Stimulated activated naive CD8-positive, alpha-beta T cell treated with anti-CD3 and anti-CD28 coated beads, Interleukin-15, amount 100 ng/mL, for 72 hours (primary cell): ENCODE results near the gene LRP8.
A peak's percentile ranks its signal among the peaks of the same experiment; 100 is the strongest.

Experiments
- ATAC-seq: fragments of 150-1000 bp; cut with Tn5 transposase; 2 replicates; pipeline ENCODE4 v1.10.0; 2021; ENCODE audit warnings: mild to moderate bottlenecking, moderate library complexity
- DNase-seq, 2 donors: peaks; one replicate each; pipeline ENCODE4 v3.0.0; 2021 to 2022
- H3K27ac Mint-ChIP-seq, 2 donors: one replicate each; pipeline ENCODE4 v1.8.0; 2022; ENCODE audit warnings: mild to moderate bottlenecking in 2 of 2, mixed read lengths in 2 of 2, moderate library complexity in 2 of 2
- H3K27me3 Mint-ChIP-seq: one replicate; pipeline ENCODE4 v1.8.0; 2022; ENCODE audit warnings: mixed read lengths
- H3K4me1 Mint-ChIP-seq: one replicate; pipeline ENCODE4 v1.8.0; 2022; ENCODE audit warnings: mild to moderate bottlenecking, mixed read lengths
- H3K4me3 Mint-ChIP-seq, 2 donors: one replicate each; pipeline ENCODE4 v1.8.0; 2022; ENCODE audit warnings: mild to moderate bottlenecking in 2 of 2, mixed read lengths in 2 of 2, moderate library complexity in 1 of 2
- H3K9me3 Mint-ChIP-seq, 2 donors: one replicate each; pipeline ENCODE4 v1.8.0; 2022; ENCODE audit warnings: mixed read lengths in 2 of 2

The LRP8 gene

DNA sequence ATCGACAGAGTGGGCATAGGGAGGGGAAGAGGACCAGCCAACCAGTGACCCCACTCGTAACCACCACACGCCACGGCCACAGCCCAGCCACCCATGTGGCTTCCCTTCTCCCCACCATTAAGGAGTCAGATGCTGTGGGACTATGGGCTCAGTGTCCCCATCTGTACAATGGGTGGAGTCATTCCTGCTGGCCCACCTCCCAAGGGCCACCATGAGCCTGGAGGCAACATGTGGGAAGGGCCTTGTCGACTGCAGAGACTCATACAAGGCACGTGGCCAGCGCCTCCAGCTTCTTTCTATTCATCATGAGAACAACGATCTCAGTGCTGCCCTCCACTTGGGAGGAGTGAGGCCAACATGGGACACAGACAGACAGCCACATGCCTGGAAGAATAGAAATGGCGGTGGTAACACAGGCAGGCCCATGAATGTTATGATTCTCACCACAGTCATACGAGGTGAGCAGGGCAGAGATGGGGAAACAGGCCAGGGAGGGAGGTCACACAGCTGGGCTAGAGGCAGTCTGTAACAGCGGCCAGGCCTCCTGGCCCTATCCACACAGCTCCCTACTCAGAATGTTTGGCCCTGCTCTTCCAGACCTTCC is 16.1 kb downstream of the LRP8 start:
- H3K9me3 Mint-ChIP-seq = no peaks in the 10 kb centered on the region
- peak overlapping the region in 1 of 2 donors; percentile 94 for H3K27ac Mint-ChIP-seq
- no peak for ATAC-seq

DNA sequence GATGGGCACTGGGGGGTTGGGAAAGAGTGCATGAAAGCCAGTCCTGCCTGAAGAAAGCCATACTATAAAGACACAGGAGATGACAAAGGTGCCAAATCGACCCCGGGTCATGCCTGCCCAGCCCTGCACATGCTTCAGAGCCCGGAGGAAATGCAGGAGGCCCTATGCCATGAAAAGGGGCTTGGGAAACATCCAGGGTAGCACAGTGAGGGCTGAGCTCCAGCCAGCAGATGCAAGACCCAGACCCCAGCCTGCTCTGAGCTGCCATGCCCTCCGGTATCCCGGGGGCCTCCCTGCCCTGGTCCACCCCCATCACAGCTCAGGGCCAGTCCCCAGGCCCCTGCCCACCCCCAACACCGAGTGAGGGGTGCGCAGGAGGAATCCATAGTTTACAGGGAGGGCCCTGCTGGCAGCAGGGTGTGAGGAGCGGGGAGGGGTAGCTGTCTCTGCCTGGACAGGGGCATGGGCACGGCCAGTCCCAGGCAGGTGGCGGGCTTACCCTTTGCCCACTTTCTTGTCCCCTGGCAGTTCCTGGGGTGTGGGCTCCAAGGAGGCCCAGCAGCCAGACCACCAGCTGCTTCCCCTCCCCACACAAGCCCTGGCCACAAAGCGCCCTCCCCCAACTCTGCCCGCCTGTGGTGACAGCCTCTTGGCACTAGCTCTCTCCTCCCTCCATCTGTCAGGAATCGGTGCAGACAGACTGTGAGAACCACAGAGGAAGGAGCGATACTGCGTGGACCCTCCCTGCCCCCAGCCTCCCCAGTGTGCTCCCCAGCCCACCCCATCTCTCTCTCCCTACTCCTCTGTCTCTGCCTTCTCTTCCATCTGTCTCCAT is 16.8 kb downstream of the LRP8 start:
- no peaks in the 10 kb centered on the region for H3K27me3 Mint-ChIP-seq
- no peak for DNase-seq
- ATAC-seq = peak; percentile 37
- H3K27ac Mint-ChIP-seq = peak overlapping the region; percentile 53 to 94
- no peak overlapping the region for H3K4me3 Mint-ChIP-seq
- peaks cover 43% of the 10 kb centered on the region for H3K4me1 Mint-ChIP-seq
- H3K9me3 Mint-ChIP-seq = no peaks in the 10 kb centered on the region

More for the DNA sequence above, 16.1 kb downstream of the LRP8 start:
- Mint-ChIP-seq H3K4me1 (peaks cover 41% of the 10 kb centered on the region), H3K4me3 (no peak overlapping the region), H3K27me3 (no peaks in the 10 kb centered on the region)
- no peak for DNase-seq

DNA sequence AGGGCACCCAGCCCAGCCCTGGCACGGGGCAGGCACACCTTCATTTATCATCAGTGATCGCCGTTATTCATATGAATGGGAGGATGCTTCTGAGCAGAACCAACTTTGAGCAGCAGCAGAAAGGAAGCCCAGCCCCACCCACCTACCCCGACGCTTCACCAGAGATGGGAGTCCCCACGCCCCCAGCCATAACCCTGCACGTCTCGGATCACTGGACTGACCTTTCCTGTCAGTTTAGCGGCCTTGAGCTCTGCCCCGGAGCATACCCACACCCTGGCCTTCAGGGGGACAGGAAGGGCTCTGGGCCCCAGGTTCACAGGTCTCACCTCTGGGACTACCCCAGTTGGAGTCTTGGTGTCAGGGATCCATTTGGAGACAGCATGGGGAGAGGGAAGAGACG is 18.1 kb downstream of the LRP8 start:
- Mint-ChIP-seq H3K27ac (no peak overlapping the region), H3K9me3 (no peaks in the 10 kb centered on the region), H3K4me3 (no peak overlapping the region), H3K4me1 (peaks cover 42% of the 10 kb centered on the region), H3K27me3 (no peaks in the 10 kb centered on the region)
- no peak for ATAC-seq
- no peak for DNase-seq

DNA sequence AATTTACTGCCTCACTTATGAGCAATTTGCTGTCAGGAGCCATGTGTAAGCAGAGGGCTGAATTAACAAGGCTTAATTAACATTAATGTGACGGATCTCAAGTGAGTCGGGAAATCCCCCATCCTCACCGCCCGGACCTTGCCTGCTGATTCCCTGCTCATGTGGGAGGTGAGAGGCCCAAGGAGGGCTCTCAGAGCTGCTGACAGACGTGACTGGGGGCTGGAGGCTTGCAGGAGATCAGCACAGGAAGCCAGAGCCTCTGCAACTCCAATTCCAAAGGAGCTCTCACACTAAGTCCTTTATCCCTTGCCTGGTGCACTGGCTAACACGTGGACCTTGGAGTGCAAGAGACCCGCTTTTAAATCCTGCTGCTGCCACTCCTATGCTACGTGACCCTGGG is 19.4 kb downstream of the LRP8 start:
- H3K27me3 Mint-ChIP-seq = no peaks in the 10 kb centered on the region
- peak overlapping the region in 1 of 2 donors; percentile 50 for H3K27ac Mint-ChIP-seq
- no peak overlapping the region for H3K4me3 Mint-ChIP-seq
- DNase-seq (no peak), ATAC-seq (no peak)
- H3K4me1 Mint-ChIP-seq = peaks cover 38% of the 10 kb centered on the region
- no peaks in the 10 kb centered on the region for H3K9me3 Mint-ChIP-seq

DNA sequence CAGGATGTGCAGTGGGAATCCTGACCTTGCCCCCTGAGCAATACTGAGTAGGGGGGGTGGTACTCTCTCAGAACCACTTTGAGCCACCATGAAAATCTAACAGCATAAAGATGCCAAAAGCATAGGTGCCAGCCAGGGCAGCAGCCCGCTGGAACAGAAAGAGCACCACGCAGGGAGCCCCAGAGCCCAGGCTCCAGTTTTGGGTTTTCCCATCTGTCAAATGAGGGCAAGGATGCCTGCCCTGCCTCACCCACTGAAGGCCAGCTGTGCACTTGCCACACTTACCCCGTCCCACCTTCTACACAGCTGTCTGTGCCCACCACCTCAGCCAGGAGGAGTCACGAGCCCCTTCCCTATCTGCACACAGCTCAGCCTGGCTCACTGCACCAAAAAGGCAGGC is 20.8 kb downstream of the LRP8 start:
- Mint-ChIP-seq H3K4me3 (no peak overlapping the region), H3K27ac (peak overlapping the region in 1 of 2 donors; percentile 72), H3K9me3 (no peaks in the 10 kb centered on the region), H3K4me1 (peaks cover 36% of the 10 kb centered on the region), H3K27me3 (no peaks in the 10 kb centered on the region)
- no peak for ATAC-seq
- DNase-seq = no peak

DNA sequence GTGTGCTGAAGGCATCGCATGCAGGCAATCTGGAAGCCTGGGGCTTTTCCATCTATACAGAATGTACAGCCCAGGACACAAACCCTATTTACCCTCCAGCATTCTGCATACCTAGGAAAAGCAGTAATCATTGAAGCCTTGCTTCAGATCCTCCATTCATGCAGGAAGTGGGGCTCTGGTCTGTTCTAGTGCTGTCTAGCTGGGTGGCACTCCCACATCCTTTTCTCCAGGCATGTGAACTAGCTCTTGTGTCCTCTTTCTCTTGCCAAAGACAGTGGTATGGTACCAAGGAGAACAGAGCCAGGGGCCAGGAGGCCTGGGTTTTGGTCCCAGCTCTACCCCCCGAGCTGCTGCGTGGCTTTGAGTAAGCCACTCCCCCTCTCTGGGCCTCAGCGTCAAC is 21.7 kb downstream of the LRP8 start:
- peak overlapping the region in 1 of 2 donors; percentile 79 for H3K27ac Mint-ChIP-seq
- ATAC-seq = no peak

DNA sequence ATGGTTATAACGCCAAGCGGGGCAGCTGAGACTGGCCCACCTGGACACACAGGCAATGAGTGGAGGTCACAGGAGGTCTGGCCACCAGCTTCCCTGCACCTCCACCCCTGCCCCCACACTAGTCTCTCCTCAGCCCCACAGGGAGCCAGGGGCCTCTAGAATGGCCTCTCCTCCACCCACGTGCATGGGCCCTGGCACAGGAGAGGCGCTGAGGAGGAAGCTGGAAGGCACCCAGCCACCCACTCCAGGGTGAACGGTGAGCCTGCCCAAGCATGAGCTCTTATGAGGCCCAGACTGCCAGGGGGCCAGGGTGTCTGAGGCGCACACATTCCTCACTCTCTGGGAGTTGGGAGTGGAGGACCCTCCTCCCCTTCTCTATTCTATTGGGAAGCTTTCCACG is 22.2 kb downstream of the LRP8 start:
- Mint-ChIP-seq H3K27me3 (no peaks in the 10 kb centered on the region), H3K4me3 (no peak overlapping the region), H3K9me3 (no peaks in the 10 kb centered on the region), H3K27ac (no peak overlapping the region), H3K4me1 (peaks cover 27% of the 10 kb centered on the region)
- no peak for DNase-seq
- ATAC-seq = peak; percentile 22

More for the DNA sequence above, 21.7 kb downstream of the LRP8 start:
- H3K27me3 Mint-ChIP-seq = no peaks in the 10 kb centered on the region
- no peak overlapping the region for H3K4me3 Mint-ChIP-seq
- DNase-seq = no peak
- peaks cover 29% of the 10 kb centered on the region for H3K4me1 Mint-ChIP-seq
- no peaks in the 10 kb centered on the region for H3K9me3 Mint-ChIP-seq

DNA sequence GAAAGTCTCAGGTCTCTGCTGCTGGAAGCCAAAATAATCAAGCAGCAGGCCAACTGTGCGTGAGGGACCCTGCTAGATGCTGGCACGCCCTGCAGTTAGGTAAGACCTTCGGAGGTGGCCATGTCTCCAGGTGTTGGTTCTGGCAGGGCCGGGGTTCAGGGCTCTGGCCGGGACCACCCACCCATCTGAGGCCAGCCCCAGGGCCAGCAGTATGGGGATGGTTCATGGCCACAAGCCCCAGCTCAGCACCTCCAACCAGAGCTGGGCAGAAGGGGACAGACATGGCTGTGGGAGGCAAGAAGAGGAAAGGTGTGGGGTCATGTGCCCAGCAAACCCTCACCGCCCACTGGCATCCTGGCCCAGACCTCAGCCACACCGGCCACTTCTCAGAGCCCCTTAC is 23.3 kb downstream of the LRP8 start:
- Mint-ChIP-seq H3K4me3 (no peak overlapping the region), H3K27ac (peak overlapping the region in 1 of 2 donors; percentile 27), H3K27me3 (no peaks in the 10 kb centered on the region), H3K9me3 (no peaks in the 10 kb centered on the region), H3K4me1 (peaks cover 24% of the 10 kb centered on the region)
- ATAC-seq = no peak
- no peak for DNase-seq

DNA sequence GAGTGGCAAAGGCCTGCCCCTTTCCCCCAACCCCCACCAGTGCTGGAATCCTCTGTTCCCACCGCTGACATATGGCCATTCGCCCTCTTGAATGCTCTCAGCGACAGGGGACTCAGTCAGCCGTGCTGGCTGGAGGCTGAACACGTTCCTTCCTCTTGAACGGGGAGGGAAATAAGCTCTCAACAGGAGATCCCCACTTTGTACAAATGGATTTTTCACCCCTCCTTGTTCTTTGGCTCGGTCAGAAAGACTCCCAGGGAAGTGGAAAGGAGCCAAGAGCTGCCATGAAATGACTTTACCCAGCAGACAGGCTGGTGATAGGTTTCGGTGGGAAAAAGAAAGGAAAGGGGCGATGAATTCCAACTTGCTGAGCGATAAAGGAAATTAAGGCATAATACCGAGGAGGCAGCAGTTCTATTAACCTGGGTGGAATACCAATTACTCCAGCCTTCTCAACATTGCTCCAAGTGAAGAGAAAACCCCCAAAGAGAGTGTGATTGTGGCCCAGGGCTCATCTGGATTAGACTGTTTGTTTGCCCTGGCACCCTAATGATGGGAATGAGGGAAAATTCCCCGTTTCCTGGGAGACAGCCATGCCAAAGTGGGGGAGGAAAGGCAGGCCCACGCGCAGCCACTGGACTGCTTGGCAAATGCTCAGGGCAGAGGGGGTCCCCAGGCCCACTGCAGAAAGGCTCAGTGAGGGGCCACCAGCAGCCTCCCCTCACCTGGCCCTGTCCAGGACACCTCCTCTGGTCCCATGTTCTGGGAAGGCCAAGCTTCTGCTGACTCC is 23.9 kb downstream of the LRP8 start:
- Mint-ChIP-seq H3K9me3 (no peaks in the 10 kb centered on the region), H3K4me3 (no peak overlapping the region), H3K4me1 (peaks cover 26% of the 10 kb centered on the region), H3K27ac (peak overlapping the region in 1 of 2 donors; percentile 49), H3K27me3 (no peaks in the 10 kb centered on the region)
- DNase-seq = no peak
- ATAC-seq = no peak

DNA sequence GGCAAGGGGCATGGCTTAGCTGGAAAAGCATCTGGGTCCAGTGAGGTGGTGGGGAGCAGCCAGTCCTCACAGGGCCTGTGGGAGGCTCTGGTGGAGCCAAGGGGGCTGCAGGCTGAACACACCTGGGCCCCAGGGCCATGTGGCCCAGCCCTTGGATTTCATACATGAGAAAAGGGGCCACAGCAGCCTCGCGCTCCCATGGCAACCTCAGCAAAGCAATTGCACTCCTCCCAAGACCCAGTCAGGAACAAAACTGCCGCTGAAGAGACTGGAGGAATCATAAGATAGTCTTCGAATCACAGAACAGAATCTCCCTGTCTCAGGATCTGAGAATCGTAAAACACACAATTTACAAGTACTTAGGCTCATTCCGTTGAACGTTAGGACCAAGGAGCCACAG is 24.6 kb downstream of the LRP8 start:
- ATAC-seq (no peak), DNase-seq (no peak)
- Mint-ChIP-seq H3K9me3 (no peaks in the 10 kb centered on the region), H3K27ac (peak overlapping the region in 1 of 2 donors; percentile 49), H3K27me3 (no peaks in the 10 kb centered on the region), H3K4me3 (no peak overlapping the region), H3K4me1 (peaks cover 30% of the 10 kb centered on the region)

DNA sequence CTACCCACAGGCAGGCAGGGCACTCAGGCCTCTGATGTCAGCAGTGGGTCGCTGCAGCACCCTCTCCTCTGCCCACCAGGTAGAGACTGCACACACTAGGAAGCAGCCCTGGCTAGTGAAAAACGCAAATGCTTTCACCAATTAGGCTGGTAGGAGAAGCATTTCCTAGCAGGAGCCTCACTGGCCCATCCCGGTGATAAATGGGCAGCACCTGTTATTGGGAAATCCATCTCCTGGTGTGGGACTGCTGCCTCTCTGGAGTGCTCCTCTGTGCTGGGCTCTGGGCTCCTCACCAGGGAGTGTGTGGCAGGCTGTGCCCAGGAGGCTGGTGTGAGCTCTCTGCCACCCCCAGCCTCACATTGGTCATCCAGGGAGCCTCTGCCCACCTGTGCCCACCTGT is 28.6 kb downstream of the LRP8 start:
- no peaks in the 10 kb centered on the region for H3K27me3 Mint-ChIP-seq
- no peak overlapping the region for H3K4me3 Mint-ChIP-seq
- no peaks in the 10 kb centered on the region for H3K9me3 Mint-ChIP-seq
- ATAC-seq (no peak), DNase-seq (no peak)
- H3K4me1 Mint-ChIP-seq = peaks cover 35% of the 10 kb centered on the region
- no peak overlapping the region for H3K27ac Mint-ChIP-seq

DNA sequence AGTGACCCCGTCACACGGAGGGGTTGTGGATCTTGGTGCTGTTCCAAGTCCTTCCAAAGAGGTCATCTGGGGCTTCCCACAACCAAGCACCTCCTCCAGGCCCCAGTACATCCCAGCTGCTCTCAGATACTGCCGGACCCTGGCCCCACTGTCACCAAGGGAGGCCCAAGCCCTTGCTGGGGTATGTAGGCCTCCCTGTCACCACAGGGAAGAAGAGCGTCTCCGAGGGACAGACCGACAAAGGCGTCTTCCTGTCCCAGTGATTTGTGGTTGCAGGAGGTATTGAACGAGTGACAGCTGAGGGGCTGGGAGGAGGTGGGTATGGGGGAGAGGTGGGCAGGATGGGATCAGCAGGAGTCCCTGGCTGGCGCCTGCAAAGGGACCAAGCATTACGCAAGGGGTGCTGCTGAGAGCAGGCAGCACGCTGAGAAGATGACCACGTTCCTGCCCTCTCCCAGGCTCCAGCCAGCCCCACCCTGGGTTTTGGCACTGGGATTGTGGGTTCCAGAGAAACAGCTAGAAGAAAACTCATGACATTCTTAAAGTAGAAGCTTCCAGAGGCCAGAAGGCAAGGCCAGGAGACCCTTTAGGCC is 29.7 kb downstream of the LRP8 start:
- Mint-ChIP-seq H3K9me3 (no peaks in the 10 kb centered on the region), H3K27me3 (no peaks in the 10 kb centered on the region), H3K4me3 (no peak overlapping the region), H3K4me1 (peaks cover 46% of the 10 kb centered on the region), H3K27ac (no peak overlapping the region)
- ATAC-seq (no peak), DNase-seq (no peak)

DNA sequence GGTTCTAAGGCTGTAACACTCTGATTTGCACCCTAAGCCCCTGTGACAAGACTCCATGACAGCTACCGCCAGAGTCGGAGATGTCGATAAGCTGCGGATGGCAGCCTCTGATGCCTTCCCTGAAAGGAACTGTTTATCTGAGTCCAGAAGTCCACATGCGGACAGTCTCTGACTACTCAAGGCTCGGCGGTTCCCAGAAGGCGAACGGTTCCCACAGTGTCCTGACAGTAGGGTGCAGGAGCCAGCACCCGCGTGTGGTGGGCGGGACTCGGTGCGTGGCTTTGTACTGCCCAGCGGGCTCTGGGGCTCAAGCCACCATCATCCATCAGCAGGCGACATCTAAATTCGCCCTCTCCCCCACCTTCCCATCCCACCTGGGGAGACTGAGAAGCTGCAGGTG is 30.7 kb downstream of the LRP8 start:
- H3K9me3 Mint-ChIP-seq = no peaks in the 10 kb centered on the region
- peaks cover 52% of the 10 kb centered on the region for H3K4me1 Mint-ChIP-seq
- DNase-seq (no peak), ATAC-seq (no peak)
- H3K4me3 Mint-ChIP-seq = no peak overlapping the region
- no peaks in the 10 kb centered on the region for H3K27me3 Mint-ChIP-seq
- no peak overlapping the region for H3K27ac Mint-ChIP-seq

DNA sequence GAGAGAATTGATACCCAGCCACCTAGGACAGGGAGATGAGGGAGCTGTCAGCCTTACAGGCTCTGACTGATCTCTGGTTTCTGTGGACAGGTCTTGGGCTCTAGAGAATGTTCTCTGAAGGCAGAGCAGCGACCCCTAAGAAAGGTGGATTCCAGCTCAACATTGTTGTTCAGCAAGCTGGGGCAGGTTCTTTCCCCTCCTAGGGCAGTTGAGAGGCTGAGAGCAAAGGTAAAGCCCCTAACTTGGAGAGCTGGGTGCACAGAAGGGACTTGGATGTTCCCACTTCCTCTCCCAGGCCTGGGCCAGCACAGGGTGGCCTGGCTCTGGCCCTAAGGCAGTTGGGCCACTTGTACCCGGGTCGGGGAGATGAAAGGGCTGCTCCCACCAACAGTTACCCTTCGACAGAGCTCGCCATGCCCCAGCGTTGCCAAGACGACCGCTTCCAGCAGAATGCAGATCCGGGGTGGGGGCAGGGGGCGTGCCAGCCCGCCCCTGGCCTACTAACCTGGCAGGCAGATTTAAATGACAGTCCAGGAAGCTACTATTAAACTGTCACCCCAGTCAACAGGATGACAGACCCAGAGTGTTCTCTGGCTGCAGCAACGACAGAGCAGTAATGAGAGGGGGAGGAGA is 31.6 kb downstream of the LRP8 start:
- Mint-ChIP-seq H3K4me3 (no peak overlapping the region), H3K9me3 (no peaks in the 10 kb centered on the region), H3K4me1 (peaks cover 52% of the 10 kb centered on the region), H3K27ac (peak overlapping the region in 1 of 2 donors; percentile 79), H3K27me3 (no peaks in the 10 kb centered on the region)
- ATAC-seq (peak; percentile 75), DNase-seq (peak in 1 of 2 donors; percentile 25)

DNA sequence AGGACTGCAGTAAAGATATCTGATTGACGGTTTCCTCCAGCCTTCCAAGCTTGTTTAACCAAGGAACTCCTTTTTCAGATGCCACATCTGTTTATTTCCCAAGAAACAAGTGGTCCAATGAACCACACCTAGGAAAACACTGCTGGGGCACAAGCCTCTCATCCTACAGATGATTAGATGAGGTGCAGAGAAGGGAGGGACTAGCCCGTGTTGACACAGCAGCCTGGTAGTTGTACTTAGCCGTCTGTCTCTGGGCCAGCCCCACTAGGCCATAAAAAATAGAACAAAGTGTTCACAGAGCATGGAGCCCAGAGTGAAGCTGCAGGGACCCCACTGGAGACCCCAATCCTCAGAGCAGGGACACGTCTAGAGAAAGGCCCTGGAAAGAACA is 32.1 kb downstream of the LRP8 start:
- Mint-ChIP-seq H3K4me3 (no peak overlapping the region), H3K27ac (peak overlapping the region; percentile 79 to 88), H3K4me1 (peaks cover 52% of the 10 kb centered on the region), H3K27me3 (no peaks in the 10 kb centered on the region), H3K9me3 (no peaks in the 10 kb centered on the region)
- ATAC-seq (peak; percentile 24), DNase-seq (no peak)
